HG03442 (cell line): Measurements from ENCODE around the gene FAIM2.

ENCODE experiments used
- ATAC-seq: cut with Tn5 transposase; IDR thresholded peaks from one replicate; pipeline ENCODE4 v1.9.1; 2021; ENCODE audit warnings: mild to moderate bottlenecking, moderate library complexity; ENCODE audit not compliant: unreplicated experiment

FAIM2 gene

GRCh38 chr12:49897276-49897675, 6.4 kb downstream of the FAIM2 start:
- ATAC-seq = no peak

- no peak for ATAC-seq
Observed at GRCh38 chr12:49895773-49896172, 7.9 kb downstream of the FAIM2 start.

GRCh38 chr12:49894751-49895148, 8.9 kb downstream of the FAIM2 start:
- ATAC-seq = no peak

GRCh38 chr12:49893753-49894750, 9.6 kb downstream of the FAIM2 start:
- no peak for ATAC-seq

- no peak for ATAC-seq
Observed at GRCh38 chr12:49892732-49893317, 10.9 kb downstream of the FAIM2 start.

GRCh38 chr12:49892084-49892731, 11.5 kb downstream of the FAIM2 start:
- ATAC-seq = no peak

- no peak for ATAC-seq
Observed at GRCh38 chr12:49891476-49891875, 12.2 kb downstream of the FAIM2 start.

GRCh38 chr12:49891012-49891411, 12.7 kb downstream of the FAIM2 start:
- no peak for ATAC-seq

GRCh38 chr12:49890096-49890461, 13.6 kb downstream of the FAIM2 start:
- ATAC-seq = no peak

GRCh38 chr12:49889361-49890095, 14.2 kb downstream of the FAIM2 start:
- ATAC-seq = no peak

GRCh38 chr12:49888461-49889151, 15.1 kb downstream of the FAIM2 start:
- no peak for ATAC-seq

- ATAC-seq = no peak
Observed at GRCh38 chr12:49887536-49888401, 15.9 kb downstream of the FAIM2 start.

GRCh38 chr12:49887091-49887490, 16.6 kb downstream of the FAIM2 start:
- no peak for ATAC-seq

- ATAC-seq = no peak
Observed at GRCh38 chr12:49885663-49886461, 17.8 kb downstream of the FAIM2 start.

- no peak for ATAC-seq
Observed at GRCh38 chr12:49885118-49885517, 18.6 kb downstream of the FAIM2 start.

- ATAC-seq = no peak
Observed at GRCh38 chr12:49882851-49883464, 20.7 kb downstream of the FAIM2 start.

GRCh38 chr12:49882248-49882850, 21.4 kb downstream of the FAIM2 start:
- ATAC-seq = no peak
